NB4 (cell line): ENCODE results near the gene ZNF44.

ENCODE experiments used
- DNase-seq: peaks from one replicate; pipeline ENCODE4 v3.0.0; 2010; ENCODE audit warnings: low read depth
- H3K4me3 ChIP-seq: one replicate; pipeline ENCODE4 v1.5.1; 2011; ENCODE audit warnings: mild to moderate bottlenecking, low read depth, low read length, moderate library complexity
- CTCF ChIP-seq: IDR thresholded peaks from one replicate; pipeline ENCODE4 v1.5.1; 2012; ENCODE audit warnings: low read depth, low read length
- MAX ChIP-seq: IDR thresholded peaks from 2 replicates; pipeline ENCODE4 v1.6.1; 2011; ENCODE audit warnings: low read depth, low read length
- MYC ChIP-seq: IDR thresholded peaks from 2 replicates; pipeline ENCODE4 v1.6.1; 2011; ENCODE audit warnings: low read depth, low read length
- POLR2A ChIP-seq: IDR thresholded peaks from 2 replicates; pipeline ENCODE4 v1.6.1; 2011; ENCODE audit warnings: mild to moderate bottlenecking; ENCODE audit not compliant: insufficient read length; ENCODE audit errors: extremely low read depth

Gene ZNF44

GRCh38 chr19:12294249-12295158, at the start of gene ZNF44:
Gene ZNF44, minus strand, starts transcription at chr19:12294883. Its CDS starts 189 bp downstream, at chr19:12294694.
- TF ChIP-seq MAX: 0 out of 2 replicates have a peak, but pooled peaks have one; percentile 14
- TF ChIP-seq MYC: no peak
- no peak for TF ChIP-seq CTCF
- peak; percentile 18 for TF ChIP-seq POLR2A
- peak within 1 kb of the TSS; percentile 83 for H3K4me3 ChIP-seq
- peak; percentile 98 for DNase-seq

- DNase-seq: peak; percentile 95
- no peak for TF ChIP-seq MAX
- no peak for TF ChIP-seq POLR2A
- no peak for TF ChIP-seq MYC
- no peak for TF ChIP-seq CTCF
- peak within 1 kb of the TSS; percentile 78 for H3K4me3 ChIP-seq
Observed at GRCh38 chr19:12333162-12334159, 38.8 kb upstream of the ZNF44 start, which contains the start of gene ZNF563. Gene ZNF563, minus strand, starts transcription at chr19:12333633. Its CDS starts 151 bp downstream, at chr19:12333482.

- no peak for TF ChIP-seq MYC
- no peak for TF ChIP-seq POLR2A
- TF ChIP-seq MAX: no peak
- TF ChIP-seq CTCF: no peak
- no peak overlapping the region for H3K4me3 ChIP-seq
- DNase-seq: no peak
Observed at GRCh38 chr19:12331211-12331941, 36.7 kb upstream of the ZNF44 start.

GRCh38 chr19:12330340-12330739, 35.7 kb upstream of the ZNF44 start:
- no peak overlapping the region for H3K4me3 ChIP-seq
- TF ChIP-seq POLR2A (no peak), CTCF (no peak), MAX (no peak), MYC (no peak)
- DNase-seq: no peak

GRCh38 chr19:12325690-12326089, 31.0 kb upstream of the ZNF44 start:
- no peak for DNase-seq
- H3K4me3 ChIP-seq: no peak overlapping the region
- TF ChIP-seq MYC: no peak
